ENCODE measurements around the gene GCG.

Gene GCG

GRCh38 chr2:162149466-162149865 lies 2.6 kb downstream of the GCG start:
- DNase-seq: no peak

GRCh38 chr2:162148956-162149355 lies 3.1 kb downstream of the GCG start:
- DNase-seq: no peak

- no peak for DNase-seq
Observed at GRCh38 chr2:162143969-162144368, 8.1 kb downstream of the GCG start.

GRCh38 chr2:162138310-162138709 lies 13.7 kb downstream of the GCG start:
- no peak for DNase-seq

- DNase-seq: no peak
Observed at GRCh38 chr2:162127422-162127821, 24.6 kb downstream of the GCG start.

GRCh38 chr2:162126527-162126926 lies 25.5 kb downstream of the GCG start:
- no peak for DNase-seq

GRCh38 chr2:162126111-162126519 lies 25.9 kb downstream of the GCG start:
- no peak for DNase-seq

GRCh38 chr2:162125138-162125537 lies 26.9 kb downstream of the GCG start:
- DNase-seq: no peak

- DNase-seq: no peak
Observed at GRCh38 chr2:162123806-162124758, 28.0 kb downstream of the GCG start.

GRCh38 chr2:162118166-162119031 lies 33.6 kb downstream of the GCG start:
- DNase-seq: no peak

- DNase-seq: no peak
Observed at GRCh38 chr2:162116352-162116751, 35.7 kb downstream of the GCG start.

GRCh38 chr2:162115076-162115475 lies 37.0 kb downstream of the GCG start:
- no peak for DNase-seq

- no peak for DNase-seq
Observed at GRCh38 chr2:162114271-162114670, 37.8 kb downstream of the GCG start.

- DNase-seq: no peak
Observed at GRCh38 chr2:162113776-162114168, 38.3 kb downstream of the GCG start.

GRCh38 chr2:162113088-162113775 lies 38.8 kb downstream of the GCG start:
- no peak for DNase-seq

GRCh38 chr2:162111958-162112850 lies 39.8 kb downstream of the GCG start:
- DNase-seq: no peak

- DNase-seq: no peak
Observed at GRCh38 chr2:162107361-162107901, 44.6 kb downstream of the GCG start.

- no peak for DNase-seq
Observed at GRCh38 chr2:162106746-162107145, 45.3 kb downstream of the GCG start.

- no peak for DNase-seq
Observed at GRCh38 chr2:162106146-162106551, 45.9 kb downstream of the GCG start.

GRCh38 chr2:162103443-162104009 lies 48.5 kb downstream of the GCG start:
- no peak for DNase-seq

- no peak for DNase-seq
Observed at GRCh38 chr2:162100579-162100978, 51.5 kb downstream of the GCG start.
